GM12801 (cell line): Measurements from ENCODE around the gene CCS.

Source experiments
- TF ChIP-seq, protein P1 (sequence below): IDR thresholded peaks from one replicate; pipeline ENCODE4 v1.5.1; 2011; ENCODE audit warnings: control low read depth; ENCODE audit not compliant: insufficient read length; ENCODE audit errors: extremely low read depth

Gene CCS

DNA sequence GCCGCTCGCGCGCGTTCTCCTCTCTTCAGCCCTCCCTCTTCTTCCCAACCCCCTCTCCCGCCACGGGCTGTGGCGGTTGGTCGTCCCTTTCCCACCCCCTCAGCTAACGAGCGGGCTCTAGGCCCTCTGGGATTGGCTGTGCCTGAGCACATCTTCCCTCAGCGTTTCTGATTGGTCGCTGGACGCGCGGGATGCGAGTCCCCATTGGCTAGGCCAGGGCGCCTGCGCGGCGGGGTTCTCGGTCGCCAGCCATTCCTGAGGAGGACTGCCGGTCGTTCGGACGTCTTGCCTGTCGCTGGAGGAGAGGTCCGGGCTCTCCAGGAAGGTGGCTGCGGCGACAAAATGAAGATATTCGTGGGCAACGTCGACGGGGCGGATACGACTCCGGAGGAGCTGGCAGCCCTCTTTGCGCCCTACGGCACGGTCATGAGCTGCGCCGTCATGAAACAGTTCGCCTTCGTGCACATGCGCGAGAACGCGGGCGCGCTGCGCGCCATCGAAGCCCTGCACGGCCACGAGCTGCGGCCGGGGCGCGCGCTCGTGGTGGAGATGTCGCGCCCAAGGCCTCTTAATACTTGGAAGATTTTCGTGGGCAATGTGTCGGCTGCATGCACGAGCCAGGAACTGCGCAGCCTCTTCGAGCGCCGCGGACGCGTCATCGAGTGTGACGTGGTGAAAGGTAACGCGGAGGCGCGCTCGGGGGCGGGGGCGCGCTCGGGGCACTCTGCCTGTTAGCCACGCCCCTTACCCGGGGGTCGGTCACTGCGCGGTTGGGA, 23.6 kb downstream of the CCS start, which contains the start of gene RBM14:
Gene RBM14, plus strand, starts transcription at position 252 of the 776 bp plus-strand sequence. Its CDS starts 91 bp downstream, at position 343.
- TF ChIP-seq, protein P1, sequence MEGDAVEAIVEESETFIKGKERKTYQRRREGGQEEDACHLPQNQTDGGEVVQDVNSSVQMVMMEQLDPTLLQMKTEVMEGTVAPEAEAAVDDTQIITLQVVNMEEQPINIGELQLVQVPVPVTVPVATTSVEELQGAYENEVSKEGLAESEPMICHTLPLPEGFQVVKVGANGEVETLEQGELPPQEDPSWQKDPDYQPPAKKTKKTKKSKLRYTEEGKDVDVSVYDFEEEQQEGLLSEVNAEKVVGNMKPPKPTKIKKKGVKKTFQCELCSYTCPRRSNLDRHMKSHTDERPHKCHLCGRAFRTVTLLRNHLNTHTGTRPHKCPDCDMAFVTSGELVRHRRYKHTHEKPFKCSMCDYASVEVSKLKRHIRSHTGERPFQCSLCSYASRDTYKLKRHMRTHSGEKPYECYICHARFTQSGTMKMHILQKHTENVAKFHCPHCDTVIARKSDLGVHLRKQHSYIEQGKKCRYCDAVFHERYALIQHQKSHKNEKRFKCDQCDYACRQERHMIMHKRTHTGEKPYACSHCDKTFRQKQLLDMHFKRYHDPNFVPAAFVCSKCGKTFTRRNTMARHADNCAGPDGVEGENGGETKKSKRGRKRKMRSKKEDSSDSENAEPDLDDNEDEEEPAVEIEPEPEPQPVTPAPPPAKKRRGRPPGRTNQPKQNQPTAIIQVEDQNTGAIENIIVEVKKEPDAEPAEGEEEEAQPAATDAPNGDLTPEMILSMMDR: no peak

DNA sequence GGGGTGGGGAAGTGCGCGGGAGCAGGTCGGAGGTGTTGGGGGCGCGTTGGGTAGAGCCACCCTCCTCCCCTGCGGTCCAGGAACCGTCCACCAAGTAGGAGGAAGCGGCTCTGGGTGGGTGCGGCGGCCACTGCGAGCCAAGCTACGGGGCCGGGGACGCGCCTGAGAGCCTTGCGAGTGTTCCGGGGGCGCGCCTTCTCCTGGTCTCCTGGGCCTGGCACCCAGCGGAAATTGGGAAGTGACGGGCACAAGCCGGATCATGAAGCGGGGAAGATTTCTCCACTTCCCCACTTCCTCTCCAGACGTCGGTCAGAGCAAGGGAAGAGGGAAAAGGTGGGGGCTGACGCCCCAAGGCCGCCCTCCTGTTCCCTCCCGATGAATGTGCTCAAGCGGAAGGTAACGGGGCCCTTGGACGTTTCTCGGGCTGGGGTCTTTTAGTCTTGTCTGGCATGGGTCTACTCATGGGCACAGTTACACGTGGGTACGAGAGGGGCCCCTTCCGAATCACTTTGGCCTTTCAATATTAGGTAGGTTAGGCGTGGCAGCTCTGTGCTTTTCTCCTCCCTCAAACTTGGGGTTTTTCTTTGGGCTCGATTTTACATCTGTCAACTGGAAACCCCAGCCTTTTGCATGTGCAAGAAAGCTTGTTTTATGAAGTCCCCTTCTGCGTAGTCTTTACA, 24.3 kb downstream of the CCS start:
- TF ChIP-seq, protein P1: no peak

DNA sequence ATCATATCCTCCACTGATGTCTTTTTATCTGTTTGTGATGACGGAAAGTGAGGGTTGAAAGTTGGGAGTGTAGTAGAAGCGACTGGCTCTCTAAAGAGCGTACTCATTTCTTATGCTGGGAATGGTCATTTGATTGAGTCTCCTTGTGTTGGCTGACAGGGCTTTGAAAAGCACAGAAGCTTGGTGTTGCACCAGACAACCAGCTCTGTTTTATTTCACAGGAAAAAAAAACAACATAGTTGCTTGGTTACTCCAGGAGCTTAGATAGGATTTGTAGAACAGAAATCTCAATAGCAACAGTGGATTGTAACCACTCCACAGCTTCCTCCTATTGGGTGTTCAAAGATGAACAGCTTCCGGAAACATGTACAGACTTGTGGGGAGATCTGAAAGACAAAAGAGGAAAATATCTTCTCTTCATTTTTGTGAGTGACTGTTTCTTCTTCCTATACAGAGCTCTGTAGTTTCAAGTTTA, 26.1 kb downstream of the CCS start:
- TF ChIP-seq, protein P1: no peak

- TF ChIP-seq, protein P1: no peak
Observed at GRCh38 chr11:66624450-66624849, 31.5 kb downstream of the CCS start.

DNA sequence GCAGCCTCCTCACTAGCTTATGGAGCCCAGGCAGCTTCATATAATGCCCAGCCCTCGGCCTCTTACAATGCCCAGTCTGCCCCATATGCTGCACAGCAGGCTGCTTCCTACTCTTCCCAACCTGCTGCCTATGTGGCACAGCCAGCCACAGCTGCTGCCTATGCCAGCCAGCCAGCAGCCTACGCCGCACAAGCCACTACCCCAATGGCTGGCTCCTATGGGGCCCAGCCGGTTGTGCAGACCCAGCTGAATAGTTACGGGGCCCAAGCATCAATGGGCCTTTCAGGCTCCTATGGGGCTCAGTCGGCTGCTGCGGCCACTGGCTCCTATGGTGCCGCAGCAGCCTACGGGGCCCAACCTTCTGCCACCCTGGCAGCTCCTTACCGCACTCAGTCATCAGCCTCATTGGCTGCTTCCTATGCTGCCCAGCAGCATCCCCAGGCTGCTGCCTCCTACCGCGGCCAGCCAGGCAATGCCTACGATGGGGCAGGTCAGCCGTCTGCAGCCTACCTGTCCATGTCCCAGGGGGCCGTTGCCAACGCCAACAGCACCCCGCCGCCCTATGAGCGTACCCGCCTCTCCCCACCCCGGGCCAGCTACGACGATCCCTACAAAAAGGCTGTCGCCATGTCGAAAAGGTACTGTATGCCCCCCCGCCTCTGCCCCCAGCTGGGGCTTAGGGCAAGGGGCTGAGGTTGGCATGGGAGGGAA, 32.2 kb downstream of the CCS start:
- TF ChIP-seq, protein P1: no peak

GRCh38 chr11:66625752-66626149, 32.8 kb downstream of the CCS start:
- TF ChIP-seq, protein P1: no peak

DNA sequence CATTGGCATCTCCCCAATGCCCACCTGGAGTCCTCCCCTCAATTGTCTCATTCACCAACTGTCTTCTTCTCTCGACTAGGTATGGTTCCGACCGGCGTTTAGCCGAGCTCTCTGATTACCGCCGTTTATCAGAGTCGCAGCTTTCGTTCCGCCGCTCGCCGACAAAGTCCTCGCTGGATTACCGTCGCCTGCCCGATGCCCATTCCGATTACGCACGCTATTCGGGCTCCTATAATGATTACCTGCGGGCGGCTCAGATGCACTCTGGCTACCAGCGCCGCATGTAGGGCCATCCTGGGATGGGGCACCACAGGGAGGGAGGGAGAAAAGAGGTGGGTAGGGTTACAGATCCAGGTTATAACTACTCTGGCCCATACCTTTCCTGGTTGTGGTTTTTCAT, 33.4 kb downstream of the CCS start:
- TF ChIP-seq, protein P1: no peak
